B cell (primary cell): Measurements from ENCODE around the gene JMJD8. TPM values are rescaled to one million over a fixed set of nuclear protein-coding genes. Genes with fewer than 3 reads are reported as not detected.

Experiments
- ATAC-seq: fragments of 200-7000 bp; cut with Tn5 transposase; one replicate; pipeline ENCODE4 v1.10.0; 2021; ENCODE audit warnings: low read depth, mild to moderate bottlenecking, moderate number of reproducible peaks, moderate library complexity
- CTCF ChIA-PET: fragments of 350-600 bp; sonication (Branson Sonifier 250); formaldehyde crosslinking; loops from one replicate; lab custom pipeline; 2021; ENCODE audit warnings: antibody characterized with exemption, inconsistent platforms; lab: Charles Lee
- POLR2A ChIA-PET: fragments of 350-600 bp; sonication (Branson Sonifier 250); formaldehyde crosslinking; loops from one replicate; lab custom pipeline; 2021; ENCODE audit warnings: antibody characterized with exemption; lab: Charles Lee
- DNase-seq: peaks from one replicate; pipeline ENCODE4 v3.0.0; 2013
- H2AFZ ChIP-seq: 2 replicates; pipeline ENCODE4 v1.6.1; 2012; ENCODE audit warnings: mild to moderate bottlenecking, low read depth, low read length; ENCODE audit not compliant: insufficient read depth, poor library complexity, severe bottlenecking
- H3K27ac ChIP-seq, 2 donors: 1 replicate in 1 of 2; 2 replicates in 1 of 2; pipeline ENCODE4 v1.5.1; 2012 to 2013; ENCODE audit warnings: low read length in 2 of 2, mild to moderate bottlenecking in 2 of 2, moderate library complexity in 1 of 2
- H3K27me3 ChIP-seq, 4 experiments: fragments of 200-600 bp in 1 of 4; sonication (generic) in 1 of 4; replicated peaks in 1 of 4; 1 replicate in 2 of 4; 2 replicates in 2 of 4; pipeline versions ENCODE4 v1.6.1 to v1.7.0; 2013 to 2016; ENCODE audit warnings: low read length in 3 of 4, mild to moderate bottlenecking in 2 of 4, mixed read lengths in 1 of 4, moderate library complexity in 1 of 4; ENCODE audit not compliant: insufficient read depth in 4 of 4, control insufficient read depth in 3 of 4; ENCODE audit errors: control extremely low read depth in 1 of 4
- H3K36me3 ChIP-seq, 2 experiments: replicated peaks in 1 of 2; 1 replicate in 1 of 2; 2 replicates in 1 of 2; pipeline versions ENCODE4 v1.6.1 to v1.7.1; 2013; ENCODE audit warnings: low read length in 1 of 2; ENCODE audit not compliant: insufficient read depth in 2 of 2, control insufficient read depth in 1 of 2; ENCODE audit errors: control extremely low read depth in 1 of 2, extremely low read depth in 1 of 2
- H3K4me1 ChIP-seq, 2 donors: fragments of 200-600 bp in 1 of 2; sonication (generic) in 1 of 2; 1 replicate in 1 of 2; 2 replicates in 1 of 2; pipeline versions ENCODE4 v1.5.1 to v1.6.1; 2013 to 2017; ENCODE audit warnings: low read length in 2 of 2; ENCODE audit not compliant: control insufficient read depth in 2 of 2, insufficient read depth in 2 of 2
- H3K4me2 ChIP-seq: replicated peaks from 2 replicates; pipeline ENCODE3; 2012; ENCODE audit warnings: mild to moderate bottlenecking, low read depth, low read length; ENCODE audit not compliant: poor library complexity, severe bottlenecking
- H3K4me3 ChIP-seq, 5 experiments: fragments of 200-600 bp in 1 of 5; sonication (generic) in 1 of 5; 1 replicate in 3 of 5; 2 replicates in 2 of 5; pipeline versions ENCODE4 v1.5.1 to v1.7.0; 2011 to 2016; ENCODE audit warnings: low read length in 4 of 5, mild to moderate bottlenecking in 4 of 5, low read depth in 2 of 5, control low read depth in 1 of 5, moderate library complexity in 1 of 5; ENCODE audit not compliant: insufficient read depth in 1 of 5; ENCODE audit errors: control extremely low read depth in 1 of 5, extremely low read depth in 1 of 5
- H3K79me2 ChIP-seq: fragments of 200-600 bp; sonication (generic); one replicate; pipeline ENCODE4 v1.6.0; 2016; ENCODE audit warnings: low read length; ENCODE audit not compliant: control insufficient read depth, insufficient read depth
- H3K9ac ChIP-seq: fragments of 200-600 bp; sonication (generic); 2 replicates; pipeline ENCODE4 v1.6.1; 2017; ENCODE audit warnings: mild to moderate bottlenecking, low read length, moderate library complexity
- H3K9me3 ChIP-seq, 3 donors: one replicate each; pipeline versions ENCODE4 v1.6.1 to v1.7.1; 2013; ENCODE audit warnings: low read length in 2 of 3; ENCODE audit not compliant: control insufficient read depth in 2 of 3, insufficient read depth in 1 of 3; ENCODE audit errors: control extremely low read depth in 1 of 3
- H4K20me1 ChIP-seq: 2 replicates; pipeline ENCODE4 v1.6.0; 2012; ENCODE audit warnings: mild to moderate bottlenecking, low read length; ENCODE audit not compliant: insufficient read depth, control insufficient read depth, poor library complexity, severe bottlenecking
- H3K27ac Mint-ChIP-seq: one replicate; pipeline ENCODE4 v1.8.0; 2021; ENCODE audit warnings: mixed read lengths
- H3K27me3 Mint-ChIP-seq: one replicate; pipeline ENCODE4 v1.8.0; 2021; ENCODE audit warnings: mixed read lengths
- H3K4me1 Mint-ChIP-seq: one replicate; pipeline ENCODE4 v1.8.0; 2021; ENCODE audit warnings: mixed read lengths
- H3K4me3 Mint-ChIP-seq: one replicate; pipeline ENCODE4 v1.8.0; 2021; ENCODE audit warnings: mixed read lengths
- H3K9me3 Mint-ChIP-seq: one replicate; pipeline ENCODE4 v1.8.0; 2022; ENCODE audit warnings: mixed read lengths; ENCODE audit not compliant: insufficient read depth
- CTCF ChIP-seq: fragments of 200-600 bp; IDR thresholded peaks from one replicate; pipeline ENCODE4 v1.8.0; 2022; ENCODE audit warnings: antibody characterized with exemption, mild to moderate bottlenecking
- EZH2 ChIP-seq: IDR thresholded peaks from 2 replicates; pipeline ENCODE4 v1.6.1; 2012; ENCODE audit warnings: borderline replicate concordance, low read depth, mild to moderate bottlenecking, moderate library complexity, low read length; ENCODE audit not compliant: insufficient read depth, poor library complexity, severe bottlenecking
- WGBS: methylation state at CpG from one replicate; pipeline ENCODE4 v1.1.5; 2013; ENCODE audit warnings: missing lambda C conversion rate; ENCODE audit not compliant: insufficient coverage; 5-methylcytosine and 5-hydroxymethylcytosine counted together
- intact Hi-C: fragments of 100-400 bp; cut with micrococcal nuclease; formaldehyde crosslinking; loops from one replicate; pipeline ENCODE4 v1.10.0; 2022
- polyA plus RNA-seq: library from polyadenylated mRNA; depleted of rRNA; stranded (reverse); fragments of >200 nt; gene quantifications from 2 replicates; pipeline ENCODE4 v1.2.3, GENCODE V29; 2012
- total RNA-seq, 2 donors: library from RNA; stranded (reverse); fragments of 120-200 nt in 1 of 2; gene quantifications; 1 replicate in 1 of 2; 2 replicates in 1 of 2; pipeline versions ENCODE4 v1.2.3 to v1.2.4, GENCODE V29; 2013 to 2022

The JMJD8 gene
- total and polyA plus RNA-seq, 2 donors (not counting 1 experiment from before 2014, with no cell fraction given) = 46.3 to 69.3 TPM

DNA sequence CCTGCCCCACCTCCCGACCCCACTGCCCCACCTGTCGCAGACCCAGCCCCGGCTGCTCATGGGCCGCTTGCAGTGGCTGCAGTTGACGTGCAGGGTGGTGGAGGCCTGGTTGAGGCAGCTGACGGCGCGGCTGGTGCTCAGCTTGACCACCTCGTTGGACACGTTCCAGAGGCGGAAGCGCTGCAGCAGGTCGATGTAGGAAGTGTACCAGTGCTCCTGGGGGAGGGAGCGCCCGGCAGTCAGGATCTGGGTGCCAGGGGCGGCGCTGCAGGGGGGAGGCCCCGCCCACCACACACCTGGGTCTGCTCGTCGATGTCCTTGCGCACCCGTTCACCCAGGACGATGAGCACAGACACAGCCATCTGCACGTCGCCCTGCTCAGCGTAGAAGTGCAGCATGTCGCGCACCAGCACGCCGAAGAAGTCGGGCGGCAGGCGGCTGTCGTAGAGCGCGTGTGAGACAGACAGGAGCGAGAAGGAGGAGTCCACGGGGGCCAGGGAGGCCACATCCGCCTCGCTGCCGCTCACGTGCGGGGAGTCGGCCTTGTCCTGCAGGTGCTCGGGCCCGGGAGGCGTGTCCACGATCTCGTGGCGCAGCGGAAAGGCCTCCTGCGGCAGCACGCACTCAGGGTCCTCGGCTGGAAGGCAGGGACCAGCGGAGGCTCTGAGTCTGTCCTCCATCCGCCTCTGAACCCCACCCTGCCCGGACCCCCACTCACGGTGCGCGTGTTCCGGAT is 995 bp upstream of the JMJD8 start:
- Histone ChIP-seq H3K4me3 (no peak overlapping the region), H3K79me2 (peaks cover 50% of the 10 kb centered on the region)

More for the DNA sequence above, 995 bp upstream of the JMJD8 start:
- peaks cover 37 to 51% of the 10 kb centered on the region in 2 donors for H3K4me1 ChIP-seq
- CTCF ChIA-PET = no interaction called here
- peaks cover 35% of the 10 kb centered on the region for H4K20me1 ChIP-seq
- H3K4me2 ChIP-seq = peak overlapping the region; percentile 97
- no peak overlapping the region for H2AFZ ChIP-seq
- WGBS = 96% methylated on average over 61 of the region's 61 CpGs
- H3K9me3 ChIP-seq = no peaks in the 10 kb centered on the region
- no peak overlapping the region for H3K9ac ChIP-seq
- no peaks in the 10 kb centered on the region for H3K9me3 Mint-ChIP-seq
- H3K27me3 Mint-ChIP-seq = no peaks in the 10 kb centered on the region
- intact Hi-C loops = loop anchor here (1.0 to 5.0 kb wide), 6 partner anchors 16 to 56 kb away; partner anchors contain the start of genes ANTKMT, CIAO3, MCRIP2 and RHOT2
- no peak for DNase-seq
- no peak for TF ChIP-seq CTCF
- TF ChIP-seq EZH2 = no peak
- H3K27ac ChIP-seq = peak overlapping the region in 1 of 2 donors; percentile 89
- H3K36me3 ChIP-seq = peaks cover 0 to 27% of the 10 kb centered on the region in 2 experiments
- no peak overlapping the region for H3K4me3 Mint-ChIP-seq
- H3K4me1 Mint-ChIP-seq = peaks cover 36% of the 10 kb centered on the region
- H3K27me3 ChIP-seq = no peaks in the 10 kb centered on the region
- ATAC-seq = no peak
- no peak overlapping the region for H3K27ac Mint-ChIP-seq
- POLR2A ChIA-PET = no interaction called here
